ENCODE measurements around the gene SLC18A3.

Gene SLC18A3

DNA sequence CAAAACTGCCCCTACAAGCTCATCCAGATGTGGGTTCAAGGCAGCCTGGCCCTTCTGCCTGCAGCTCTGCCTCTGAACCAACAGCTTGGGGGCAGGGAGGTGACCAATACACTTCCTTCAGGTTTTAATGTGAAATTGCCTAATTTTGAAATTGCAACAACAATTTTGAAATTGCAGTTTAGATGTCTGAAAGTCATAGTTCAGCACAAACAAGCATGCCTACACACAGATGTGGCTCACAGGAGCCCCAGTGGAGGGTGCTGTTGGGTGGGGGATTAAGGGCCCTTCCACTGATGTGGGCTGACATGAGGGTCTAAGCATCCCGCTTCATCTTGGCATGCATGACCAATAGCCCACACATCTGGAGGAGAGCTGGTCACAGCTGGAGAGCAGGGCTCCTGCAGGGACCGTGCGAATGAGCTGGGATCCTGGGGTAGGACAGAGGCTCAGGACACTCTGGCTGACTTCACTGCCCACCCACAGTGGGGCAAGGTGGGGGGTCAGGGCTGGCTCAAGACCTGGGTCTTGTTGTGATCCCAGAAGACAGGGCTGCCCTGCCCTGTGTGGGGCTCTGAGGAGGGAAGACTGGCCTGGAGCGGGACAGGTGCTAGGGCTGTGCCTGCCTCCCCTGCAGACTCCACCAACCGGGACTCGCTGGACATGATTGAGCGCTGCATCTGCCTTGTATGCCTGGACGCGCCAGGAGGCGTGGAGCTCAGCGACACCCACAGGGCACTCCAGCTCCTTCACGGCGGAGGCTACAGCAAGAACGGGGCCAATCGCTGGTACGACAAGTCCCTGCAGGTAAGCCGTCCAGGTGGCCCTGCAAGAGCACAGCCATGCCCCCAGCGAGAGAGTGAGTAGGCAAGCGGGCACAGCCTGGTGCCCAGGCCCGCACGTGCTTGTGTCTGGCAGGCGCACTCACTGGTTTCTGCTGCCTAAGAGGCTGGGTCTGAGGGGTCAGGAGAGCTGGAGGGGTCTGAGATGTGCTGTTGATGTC is 36.1 kb downstream of the SLC18A3 start:
- no peak for DNase-seq (ENCODE audit: low read depth)
- TF ChIP-seq, protein P1, sequence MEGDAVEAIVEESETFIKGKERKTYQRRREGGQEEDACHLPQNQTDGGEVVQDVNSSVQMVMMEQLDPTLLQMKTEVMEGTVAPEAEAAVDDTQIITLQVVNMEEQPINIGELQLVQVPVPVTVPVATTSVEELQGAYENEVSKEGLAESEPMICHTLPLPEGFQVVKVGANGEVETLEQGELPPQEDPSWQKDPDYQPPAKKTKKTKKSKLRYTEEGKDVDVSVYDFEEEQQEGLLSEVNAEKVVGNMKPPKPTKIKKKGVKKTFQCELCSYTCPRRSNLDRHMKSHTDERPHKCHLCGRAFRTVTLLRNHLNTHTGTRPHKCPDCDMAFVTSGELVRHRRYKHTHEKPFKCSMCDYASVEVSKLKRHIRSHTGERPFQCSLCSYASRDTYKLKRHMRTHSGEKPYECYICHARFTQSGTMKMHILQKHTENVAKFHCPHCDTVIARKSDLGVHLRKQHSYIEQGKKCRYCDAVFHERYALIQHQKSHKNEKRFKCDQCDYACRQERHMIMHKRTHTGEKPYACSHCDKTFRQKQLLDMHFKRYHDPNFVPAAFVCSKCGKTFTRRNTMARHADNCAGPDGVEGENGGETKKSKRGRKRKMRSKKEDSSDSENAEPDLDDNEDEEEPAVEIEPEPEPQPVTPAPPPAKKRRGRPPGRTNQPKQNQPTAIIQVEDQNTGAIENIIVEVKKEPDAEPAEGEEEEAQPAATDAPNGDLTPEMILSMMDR (conservative IDR thresholded peaks at IDR 0.05; ENCODE audit: low read length) = no peak
- H3K4me3 ChIP-seq (ENCODE audit: low read length) = no peak overlapping the region

DNA sequence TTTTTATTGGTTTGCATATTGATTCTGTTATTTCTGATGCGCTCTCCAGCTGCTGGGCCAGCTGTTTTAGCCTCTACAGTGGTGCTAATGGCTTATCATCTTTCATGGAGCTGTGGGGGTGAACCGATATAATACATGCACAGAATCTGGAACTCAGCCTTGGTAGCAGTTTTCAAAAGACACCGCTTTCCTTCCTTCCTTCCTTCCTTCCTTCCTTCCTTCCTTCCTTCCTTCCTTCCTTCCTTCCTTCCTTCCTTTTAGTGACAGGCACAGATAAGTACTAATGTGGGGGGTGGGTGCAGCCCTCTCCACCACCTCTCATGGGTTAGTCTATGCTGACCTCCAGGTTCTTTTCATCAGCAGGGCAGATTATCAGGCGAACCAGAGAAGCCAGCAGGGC is 37.4 kb downstream of the SLC18A3 start:
- TF ChIP-seq, protein P1 (conservative IDR thresholded peaks at IDR 0.05; ENCODE audit: low read length) = no peak
- no peak overlapping the region for H3K4me3 ChIP-seq (ENCODE audit: low read length)
- DNase-seq (ENCODE audit: low read depth) = no peak

DNA sequence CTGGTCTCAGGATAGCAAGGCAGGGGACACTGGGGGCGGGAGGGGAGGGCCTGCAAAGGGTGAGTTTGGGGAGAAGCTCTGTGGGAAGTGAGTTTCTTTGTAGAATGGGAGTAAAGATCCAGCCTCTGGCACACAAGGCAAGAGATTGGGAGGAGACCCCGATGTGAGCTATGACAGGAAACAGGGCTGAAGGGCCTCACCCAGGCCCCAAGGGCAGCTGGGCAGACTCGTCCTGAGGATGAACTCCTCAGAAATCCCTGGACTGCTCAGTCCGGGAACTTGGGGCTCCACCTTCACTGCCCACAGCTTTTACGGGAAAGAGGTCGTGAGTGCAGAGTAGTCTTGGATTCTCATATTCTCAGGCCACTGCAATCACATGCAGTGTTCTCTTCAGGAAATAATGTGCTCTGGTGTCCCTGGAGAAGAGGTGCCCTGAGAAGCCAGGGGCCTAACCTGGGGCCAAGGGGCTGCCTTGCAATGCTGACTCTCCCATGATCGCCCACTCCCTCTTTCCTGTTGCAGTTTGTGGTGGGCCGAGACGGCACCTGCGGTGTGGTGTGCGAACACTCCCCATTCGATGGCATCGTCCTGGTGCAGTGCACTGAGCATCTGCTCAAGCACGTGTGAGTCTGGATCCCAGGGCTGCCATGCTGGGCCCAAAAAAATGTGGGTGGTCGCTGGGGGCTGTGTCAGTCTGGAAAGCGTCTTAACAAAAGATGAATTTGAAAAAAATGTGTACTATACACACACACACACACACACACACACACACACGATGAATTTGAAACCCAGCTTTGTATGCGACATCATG is 38.1 kb downstream of the SLC18A3 start:
- H3K4me3 ChIP-seq (ENCODE audit: low read length) = no peak overlapping the region
- TF ChIP-seq, protein P1 (conservative IDR thresholded peaks at IDR 0.05; ENCODE audit: low read length) = no peak
- no peak for DNase-seq (ENCODE audit: low read depth)

DNA sequence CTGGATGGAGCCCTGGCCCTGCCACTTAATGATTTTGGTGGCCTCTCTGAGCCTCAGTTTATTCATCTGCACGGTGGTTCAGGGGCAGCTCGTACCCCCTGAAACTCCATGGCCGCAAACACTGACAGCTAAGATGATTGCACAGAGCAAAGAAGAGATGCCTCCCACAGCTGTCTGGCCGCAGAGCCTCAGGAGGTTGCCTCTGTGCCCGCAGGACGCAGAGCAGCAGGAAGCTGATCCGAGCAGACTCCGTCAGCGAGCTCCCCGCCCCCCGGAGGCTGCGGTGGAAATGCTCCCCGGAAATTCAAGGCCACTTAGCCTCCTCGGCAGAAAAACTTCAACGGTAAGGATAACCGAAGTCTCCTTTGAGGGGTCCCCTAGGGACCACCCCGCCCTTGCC is 39.2 kb downstream of the SLC18A3 start:
- TF ChIP-seq, protein P1 (conservative IDR thresholded peaks at IDR 0.05; ENCODE audit: low read length) = no peak
- H3K4me3 ChIP-seq (ENCODE audit: low read length) = no peak overlapping the region
- no peak for DNase-seq (ENCODE audit: low read depth)

DNA sequence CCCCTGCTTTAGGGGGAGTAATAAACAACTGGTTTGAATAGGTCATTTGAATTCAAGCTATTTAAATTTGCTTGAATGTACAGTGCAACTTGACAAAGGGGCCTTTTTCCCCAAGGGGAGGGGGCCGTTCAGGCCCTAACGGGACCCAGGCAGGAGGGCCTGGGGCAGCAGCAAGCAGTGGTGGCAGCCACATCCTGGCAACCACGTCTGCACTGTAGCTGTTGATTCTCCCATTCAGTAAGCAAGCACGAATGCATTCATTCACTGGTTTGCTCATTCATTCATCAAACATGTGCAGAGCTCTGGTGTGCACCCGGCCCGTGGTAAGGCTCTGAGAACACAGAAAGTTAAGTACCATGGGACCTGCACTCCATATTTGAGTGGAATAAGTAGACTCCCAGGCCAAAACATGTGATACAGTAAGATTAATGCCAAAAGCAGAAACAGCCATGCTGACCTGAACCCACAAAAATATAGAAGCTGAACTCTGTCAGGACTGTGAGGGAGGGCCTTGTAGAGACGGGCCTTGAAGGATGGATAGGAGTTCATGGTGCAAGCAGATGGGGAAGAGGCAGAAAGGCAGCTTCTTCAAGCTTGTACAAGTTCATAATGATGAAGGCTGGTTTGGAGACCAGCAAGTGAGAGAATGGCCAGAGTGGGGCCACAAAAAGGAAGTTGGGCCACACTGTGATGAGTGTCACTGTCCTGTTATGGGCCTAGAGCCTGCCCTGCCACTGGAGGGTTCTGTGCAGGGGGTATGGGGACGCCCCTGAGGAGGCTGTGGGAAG is 40.0 kb downstream of the SLC18A3 start:
- no peak overlapping the region for H3K4me3 ChIP-seq (ENCODE audit: low read length)
- TF ChIP-seq, protein P1 (conservative IDR thresholded peaks at IDR 0.05; ENCODE audit: low read length) = no peak
- DNase-seq (ENCODE audit: low read depth) = no peak

DNA sequence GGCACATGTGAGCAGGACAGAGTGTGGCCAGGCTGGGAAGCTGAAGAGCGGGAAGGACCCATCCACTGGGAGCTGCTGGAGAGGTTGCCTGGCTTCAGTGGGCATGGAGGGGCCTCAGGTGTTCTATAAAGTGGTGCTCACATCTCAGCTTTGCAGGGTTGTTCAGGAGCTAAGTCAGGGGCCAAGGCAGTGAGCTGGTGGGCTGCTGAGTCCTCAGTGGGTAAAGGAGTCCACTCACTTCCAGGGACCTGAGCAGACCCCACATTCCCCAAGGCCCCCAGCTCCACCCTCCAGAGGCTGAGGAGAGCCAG is 40.6 kb downstream of the SLC18A3 start:
- no peak for DNase-seq (ENCODE audit: low read depth)
- TF ChIP-seq, protein P1 (conservative IDR thresholded peaks at IDR 0.05; ENCODE audit: low read length) = no peak
- H3K4me3 ChIP-seq (ENCODE audit: low read length) = no peak overlapping the region

Data from AG10803 (cell line).